ENCODE measurements around the gene APMAP.
"Not testable (repeated sequence)": the region's sequence is repeated elsewhere in the genome, so short reads cannot be mapped to it uniquely, and the experiment has no call there.

Gene APMAP

DNA sequence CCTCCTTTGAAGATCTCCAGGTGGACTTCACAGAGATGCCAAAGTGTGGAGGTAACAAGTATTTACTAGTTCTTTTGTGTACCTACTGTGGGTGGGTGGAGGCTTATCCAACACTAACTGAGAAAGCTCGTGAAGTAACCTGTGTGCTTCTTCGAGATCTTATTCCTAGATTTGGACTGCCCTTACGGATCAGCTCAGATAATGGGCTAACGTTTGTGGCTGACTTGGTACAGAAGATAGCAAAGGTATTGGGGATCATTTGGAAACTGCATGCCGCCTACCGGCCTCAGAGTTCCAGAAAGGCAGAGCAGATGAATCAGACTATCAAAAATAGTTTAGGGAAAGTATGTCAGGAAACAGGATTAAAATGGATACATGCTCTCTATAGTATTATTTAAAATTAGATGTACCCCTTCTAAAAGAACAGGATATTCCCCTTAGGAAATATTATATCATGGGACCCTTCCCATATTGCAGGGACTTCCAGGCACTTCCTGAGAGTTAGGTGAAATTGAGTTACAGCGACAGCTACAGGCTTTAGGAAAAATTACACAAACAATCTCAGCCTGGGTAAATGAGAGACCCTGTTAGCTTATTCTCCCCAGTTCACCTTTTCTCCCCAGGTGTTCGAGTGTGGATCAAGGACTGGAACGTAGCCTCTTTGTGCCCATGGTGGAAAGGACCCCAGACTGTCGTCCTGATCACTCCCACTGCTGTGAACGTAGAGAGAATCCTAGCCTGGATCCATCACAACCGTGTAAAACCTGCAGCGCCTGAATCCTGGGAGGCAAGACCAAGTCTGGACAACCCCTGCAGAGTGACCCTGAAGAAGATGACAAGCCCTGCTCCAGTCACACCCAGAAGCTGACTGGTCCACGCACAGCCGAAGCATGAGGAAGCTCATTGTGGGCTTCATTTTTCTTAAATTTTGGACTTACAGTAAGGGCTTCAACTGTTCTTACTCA is 61.5 kb downstream of the APMAP start:
- not testable (repeated sequence) for H3K4me3 ChIP-seq (replicated peaks; ENCODE audit: low read depth, low read length); DNase-seq (ENCODE audit: low read depth)
- TF ChIP-seq, protein P1, sequence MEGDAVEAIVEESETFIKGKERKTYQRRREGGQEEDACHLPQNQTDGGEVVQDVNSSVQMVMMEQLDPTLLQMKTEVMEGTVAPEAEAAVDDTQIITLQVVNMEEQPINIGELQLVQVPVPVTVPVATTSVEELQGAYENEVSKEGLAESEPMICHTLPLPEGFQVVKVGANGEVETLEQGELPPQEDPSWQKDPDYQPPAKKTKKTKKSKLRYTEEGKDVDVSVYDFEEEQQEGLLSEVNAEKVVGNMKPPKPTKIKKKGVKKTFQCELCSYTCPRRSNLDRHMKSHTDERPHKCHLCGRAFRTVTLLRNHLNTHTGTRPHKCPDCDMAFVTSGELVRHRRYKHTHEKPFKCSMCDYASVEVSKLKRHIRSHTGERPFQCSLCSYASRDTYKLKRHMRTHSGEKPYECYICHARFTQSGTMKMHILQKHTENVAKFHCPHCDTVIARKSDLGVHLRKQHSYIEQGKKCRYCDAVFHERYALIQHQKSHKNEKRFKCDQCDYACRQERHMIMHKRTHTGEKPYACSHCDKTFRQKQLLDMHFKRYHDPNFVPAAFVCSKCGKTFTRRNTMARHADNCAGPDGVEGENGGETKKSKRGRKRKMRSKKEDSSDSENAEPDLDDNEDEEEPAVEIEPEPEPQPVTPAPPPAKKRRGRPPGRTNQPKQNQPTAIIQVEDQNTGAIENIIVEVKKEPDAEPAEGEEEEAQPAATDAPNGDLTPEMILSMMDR (IDR thresholded peaks at IDR 0.05; ENCODE audit: low read length, missing control alignments) = peak; percentile 46

DNA sequence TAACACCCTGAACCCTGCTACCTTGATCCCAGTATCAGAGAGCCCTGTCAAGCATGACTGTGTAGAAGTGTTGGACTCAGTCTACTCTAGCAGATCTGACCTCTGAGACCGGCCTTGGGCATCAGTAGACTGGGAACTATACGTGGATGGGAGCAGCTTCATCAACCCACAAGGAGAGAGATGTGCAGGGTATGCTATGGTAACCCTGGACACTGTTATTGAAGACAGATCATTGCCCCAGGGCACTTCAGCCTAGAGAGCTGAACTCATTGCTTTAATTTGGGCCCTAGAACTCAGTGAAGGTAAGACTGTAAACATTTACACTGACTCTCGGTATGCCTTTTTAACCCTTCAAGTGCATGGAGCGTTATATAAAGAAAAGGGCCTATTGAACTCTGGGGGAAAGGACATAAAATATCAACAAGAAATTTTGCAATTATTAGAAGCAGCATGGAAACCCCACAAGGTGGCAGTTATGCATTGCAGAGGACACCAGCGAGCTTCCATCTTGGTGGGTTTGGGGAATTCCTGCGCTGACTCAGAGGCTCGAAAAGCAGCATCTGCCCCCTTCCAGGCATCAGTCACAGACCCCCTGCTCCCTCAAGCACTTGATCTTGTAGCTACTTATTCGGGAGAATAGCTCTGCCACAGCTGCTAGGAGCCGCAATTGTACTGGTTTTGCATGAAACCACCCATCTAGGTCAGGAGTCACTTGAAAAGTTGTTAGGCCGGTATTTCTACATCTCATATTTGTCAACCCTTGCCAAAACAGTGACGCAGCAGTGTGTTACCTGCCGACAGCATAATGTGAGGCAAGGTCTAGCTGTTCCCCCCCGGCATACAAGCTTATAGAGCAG is 62.5 kb downstream of the APMAP start:
- not testable (repeated sequence) for H3K4me3 ChIP-seq (replicated peaks; ENCODE audit: low read depth, low read length); DNase-seq (ENCODE audit: low read depth)

DNA sequence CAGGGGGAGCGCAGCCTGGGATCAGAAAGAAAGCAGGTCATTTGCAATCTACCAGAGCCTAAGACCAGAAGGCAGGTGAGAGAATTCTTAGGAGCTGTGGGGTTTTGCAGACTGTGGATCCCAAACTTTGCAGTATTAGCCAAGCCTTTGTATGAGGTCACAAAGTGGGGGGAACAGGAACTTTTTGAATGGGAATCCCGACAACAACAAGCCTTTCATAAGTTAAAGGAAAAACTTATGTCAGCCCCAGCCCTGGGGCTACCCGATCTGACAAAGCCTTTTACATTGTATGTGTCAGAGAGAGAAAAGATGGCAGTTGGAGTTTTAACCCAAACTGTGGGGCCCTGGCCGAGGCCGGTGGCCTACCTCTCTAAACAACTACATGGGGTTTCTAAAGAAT is 63.3 kb downstream of the APMAP start:
- not testable (repeated sequence) for H3K4me3 ChIP-seq (replicated peaks; ENCODE audit: low read depth, low read length); DNase-seq (ENCODE audit: low read depth)

DNA sequence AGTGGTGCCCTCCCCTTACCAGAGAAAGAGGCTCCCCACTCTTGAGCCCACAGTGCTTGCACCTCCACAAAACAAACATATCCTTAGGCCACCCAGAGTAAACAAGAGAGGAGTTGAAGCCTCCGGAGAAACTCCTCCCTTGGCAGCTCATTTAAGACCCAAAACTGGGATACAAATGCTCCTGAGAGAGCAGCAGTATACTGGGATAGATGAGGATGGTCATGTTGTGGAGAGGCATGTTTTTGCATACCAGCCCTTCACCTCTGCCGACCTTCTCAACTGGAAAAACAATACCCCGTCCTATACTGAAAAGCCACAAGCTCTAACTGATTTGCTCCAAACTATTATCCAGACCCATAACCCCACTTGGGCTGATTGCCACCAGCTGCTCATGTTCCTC is 71.8 kb downstream of the APMAP start:
- DNase-seq (ENCODE audit: low read depth); H3K4me3 ChIP-seq (replicated peaks; ENCODE audit: low read depth, low read length): not testable (repeated sequence)

DNA sequence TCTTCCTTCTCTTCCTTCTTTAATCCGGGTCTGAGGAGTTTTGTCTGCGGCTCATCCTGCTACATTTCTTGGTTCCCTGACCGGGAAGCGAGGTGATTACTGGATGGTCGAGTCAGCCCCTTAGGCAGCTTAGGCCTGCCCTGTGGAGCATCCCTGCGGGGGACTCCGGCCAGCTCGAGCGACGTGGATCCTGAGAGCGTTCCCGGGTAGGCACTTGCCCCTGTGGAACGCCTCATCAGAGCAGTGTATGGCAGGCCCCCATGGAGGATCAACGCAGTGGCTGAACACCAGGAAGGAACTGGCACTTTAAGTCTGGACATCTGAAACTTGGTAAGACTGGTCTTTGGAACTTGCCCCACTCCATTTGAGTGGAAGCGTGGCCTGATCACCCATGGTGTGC is 72.9 kb downstream of the APMAP start:
- DNase-seq (ENCODE audit: low read depth); H3K4me3 ChIP-seq (replicated peaks; ENCODE audit: low read depth, low read length): not testable (repeated sequence)

DNA sequence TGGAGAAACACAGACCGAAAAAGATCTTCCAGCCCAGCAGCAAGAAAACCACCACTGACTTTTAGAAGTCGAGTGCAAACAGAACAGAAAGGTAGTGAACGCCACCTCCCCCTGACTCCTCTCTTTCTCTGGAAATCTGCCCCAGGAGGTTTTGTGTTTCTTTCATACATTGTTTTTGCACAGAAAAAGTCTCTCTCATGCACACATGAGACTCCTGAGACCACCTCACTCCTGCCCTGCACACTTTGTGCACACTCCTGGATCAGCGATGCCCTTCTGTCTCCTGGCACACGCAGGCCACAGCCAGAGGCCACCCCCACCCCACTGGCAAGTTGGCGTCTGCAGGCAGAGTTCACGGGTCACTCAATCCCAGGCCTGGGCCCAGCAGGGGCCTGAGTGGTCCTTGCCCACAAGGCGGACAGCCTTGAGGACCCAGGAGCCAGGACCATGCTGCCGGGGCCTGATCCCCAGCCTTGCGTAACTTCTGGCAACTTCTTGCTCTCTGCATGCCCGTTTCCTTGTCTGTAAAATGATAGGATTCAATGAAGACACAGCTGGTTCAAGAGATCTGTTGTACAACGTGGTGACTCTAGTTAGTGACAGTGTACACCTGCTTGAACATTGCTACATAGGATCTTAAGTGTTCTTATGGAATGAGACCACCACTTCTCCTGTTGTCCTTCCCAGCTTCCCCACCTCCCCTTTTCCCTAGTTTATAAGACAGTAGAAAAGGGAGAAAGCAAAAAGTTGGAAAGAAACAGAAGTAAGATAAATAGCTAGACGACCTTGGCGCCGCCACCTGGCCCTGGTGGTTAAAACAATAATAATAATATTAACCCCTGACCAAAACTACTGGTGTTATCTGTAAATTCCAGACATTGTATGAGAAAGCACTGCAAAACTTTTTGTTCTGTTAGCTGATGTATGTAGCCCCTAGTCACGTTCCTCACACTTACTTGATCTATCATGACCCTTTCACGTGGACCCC is 73.7 kb downstream of the APMAP start:
- DNase-seq (ENCODE audit: low read depth) = no peak
- TF ChIP-seq, protein P1 (IDR thresholded peaks at IDR 0.05; ENCODE audit: low read length, missing control alignments) = no peak
- H3K4me3 ChIP-seq (replicated peaks; ENCODE audit: low read depth, low read length) = no peak overlapping the region

DNA sequence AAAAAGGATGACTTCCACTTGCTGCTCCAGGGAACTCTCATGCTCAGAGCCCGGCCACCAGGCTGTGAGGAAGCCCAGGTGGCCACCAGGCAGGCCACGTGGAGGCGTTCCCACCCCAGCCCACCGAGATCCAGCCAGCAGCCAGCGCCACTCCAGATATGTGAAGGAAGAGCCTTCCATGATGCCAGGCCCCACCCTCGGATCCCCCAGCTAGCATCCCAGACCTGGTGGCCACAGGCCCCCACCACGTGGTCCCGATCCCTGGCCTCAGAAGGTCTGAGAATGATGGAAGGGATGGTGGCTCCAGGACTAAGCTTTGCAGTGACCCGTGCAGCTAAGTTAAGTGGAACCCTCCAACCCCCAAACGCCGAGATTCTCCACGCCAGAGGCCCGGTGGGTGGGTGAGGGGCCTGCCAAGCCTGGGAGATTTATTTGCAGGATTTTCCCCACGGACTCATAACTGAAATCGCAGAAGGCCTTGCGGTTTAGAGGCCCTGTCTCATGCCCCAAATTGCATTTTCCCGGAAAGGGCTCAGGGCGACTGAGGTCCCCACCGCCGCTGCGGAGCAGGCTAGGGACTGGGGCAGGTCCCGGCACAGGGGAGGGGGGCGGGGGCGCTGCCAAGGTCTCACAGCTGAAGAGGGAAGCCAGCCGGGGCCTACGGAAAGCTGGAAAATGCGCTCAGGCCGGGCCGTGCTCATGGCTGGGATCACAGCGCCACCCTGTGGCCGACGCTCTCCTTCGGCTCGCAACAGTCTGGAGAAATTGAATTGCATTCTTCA is 74.6 kb downstream of the APMAP start:
- H3K4me3 ChIP-seq (replicated peaks; ENCODE audit: low read depth, low read length) = no peak overlapping the region
- TF ChIP-seq, protein P1 (IDR thresholded peaks at IDR 0.05; ENCODE audit: low read length, missing control alignments) = peak; percentile 81
- peak; percentile 74 for DNase-seq (ENCODE audit: low read depth)

DNA sequence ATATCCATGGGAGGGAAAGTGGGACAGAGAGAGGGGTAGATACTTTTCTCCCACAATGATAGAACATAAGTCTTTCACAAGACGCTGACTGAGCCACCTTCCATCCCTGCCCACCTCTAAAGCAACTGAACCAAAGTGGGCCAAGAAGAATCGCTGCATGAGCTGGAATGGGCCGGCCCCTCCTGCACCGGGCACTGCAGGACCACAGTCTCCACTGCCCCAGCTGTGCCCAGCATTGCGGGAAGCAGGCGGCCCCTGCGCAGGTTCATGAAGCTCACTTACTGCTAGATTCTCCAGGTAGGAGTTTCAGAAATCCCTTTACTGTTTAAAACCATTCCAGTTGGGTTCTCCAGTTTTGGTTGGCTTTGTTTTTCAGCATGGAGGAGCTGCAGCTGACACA is 75.5 kb downstream of the APMAP start:
- no peak overlapping the region for H3K4me3 ChIP-seq (replicated peaks; ENCODE audit: low read depth, low read length)
- no peak for DNase-seq (ENCODE audit: low read depth)
- TF ChIP-seq, protein P1 (IDR thresholded peaks at IDR 0.05; ENCODE audit: low read length, missing control alignments) = no peak

Measured in fibroblast of pulmonary artery (primary cell).